H9 (cell line): ENCODE results near the gene NLN. TPM values are rescaled to one million over a fixed set of nuclear protein-coding genes. Genes with fewer than 3 reads are reported as not detected.

Source experiments
- DNase-seq: peaks from one replicate; pipeline ENCODE4 v3.0.0-alpha.2; 2017
- H2AFZ ChIP-seq: one replicate; pipeline ENCODE4 v1.6.1; 2013; ENCODE audit warnings: mild to moderate bottlenecking, low read length, control low read depth, moderate library complexity
- H2AK5ac ChIP-seq: 2 replicates; pipeline ENCODE4 v1.6.1; 2013; ENCODE audit warnings: low read length, control low read depth, mixed read lengths; ENCODE audit not compliant: insufficient read length
- H2BK120ac ChIP-seq: one replicate; pipeline ENCODE4 v1.6.1; 2013; ENCODE audit warnings: low read depth, mild to moderate bottlenecking, low read length, control low read depth, inconsistent platforms; ENCODE audit not compliant: poor library complexity, severe bottlenecking
- H2BK12ac ChIP-seq: 2 replicates; pipeline ENCODE4 v1.6.1; 2013; ENCODE audit warnings: low read length, control low read depth, mixed read lengths, low read depth; ENCODE audit not compliant: insufficient read length
- H2BK15ac ChIP-seq: 2 replicates; pipeline ENCODE4 v1.6.1; 2013; ENCODE audit warnings: low read depth, low read length, control low read depth
- H2BK20ac ChIP-seq: one replicate; pipeline ENCODE4 v1.6.1; 2013; ENCODE audit warnings: low read depth, mild to moderate bottlenecking, low read length, control low read depth, inconsistent platforms; ENCODE audit not compliant: poor library complexity, severe bottlenecking
- H2BK5ac ChIP-seq: 2 replicates; pipeline ENCODE4 v1.6.1; 2013; ENCODE audit warnings: low read length, control low read depth, mixed read lengths; ENCODE audit not compliant: insufficient read length
- H3K14ac ChIP-seq: 2 replicates; pipeline ENCODE4 v1.6.1; 2013; ENCODE audit warnings: low read length, control low read depth; ENCODE audit not compliant: insufficient read depth
- H3K18ac ChIP-seq: 2 replicates; pipeline ENCODE4 v1.6.1; 2013; ENCODE audit warnings: low read depth, mild to moderate bottlenecking, mixed read lengths, low read length, control low read depth; ENCODE audit not compliant: insufficient read length
- H3K23ac ChIP-seq: 2 replicates; pipeline ENCODE4 v1.6.1; 2013; ENCODE audit warnings: low read length, control low read depth, mixed read lengths, low read depth; ENCODE audit not compliant: insufficient read length
- H3K23me2 ChIP-seq: 2 replicates; pipeline ENCODE4 v1.6.1; 2013; ENCODE audit warnings: low read depth, mild to moderate bottlenecking, mixed read lengths, low read length, control low read depth; ENCODE audit not compliant: insufficient read length, poor library complexity, severe bottlenecking
- H3K27ac ChIP-seq: 2 replicates; pipeline ENCODE4 v1.5.1; 2013; ENCODE audit warnings: low read length, control low read depth, mixed read lengths, low read depth; ENCODE audit not compliant: insufficient read length
- H3K27me3 ChIP-seq: 2 replicates; pipeline ENCODE4 v1.6.1; 2013; ENCODE audit warnings: low read length, control low read depth, inconsistent platforms; ENCODE audit not compliant: insufficient read depth
- H3K4ac ChIP-seq: 2 replicates; pipeline ENCODE4 v1.6.1; 2013; ENCODE audit warnings: low read depth, mild to moderate bottlenecking, control low read depth, inconsistent platforms, low read length, moderate library complexity
- H3K4me1 ChIP-seq: 2 replicates; pipeline ENCODE4 v1.6.1; 2013; ENCODE audit warnings: low read length, control low read depth, inconsistent platforms; ENCODE audit not compliant: insufficient read depth
- H3K4me2 ChIP-seq: 2 replicates; pipeline ENCODE4 v1.6.1; 2013; ENCODE audit warnings: low read length, control low read depth, mixed read lengths; ENCODE audit not compliant: insufficient read length, insufficient read depth
- H3K56ac ChIP-seq: 2 replicates; pipeline ENCODE4 v1.6.1; 2013; ENCODE audit warnings: low read depth, mild to moderate bottlenecking, mixed read lengths, low read length, control low read depth; ENCODE audit not compliant: insufficient read length
- H3K79me1 ChIP-seq: 2 replicates; pipeline ENCODE4 v1.6.1; 2013; ENCODE audit warnings: low read depth, mild to moderate bottlenecking, moderate library complexity, low read length, control low read depth, inconsistent platforms; ENCODE audit not compliant: insufficient read depth, poor library complexity, severe bottlenecking
- H3K79me2 ChIP-seq: 2 replicates; pipeline ENCODE4 v1.6.1; 2013; ENCODE audit warnings: low read length, control low read depth, inconsistent platforms; ENCODE audit not compliant: insufficient read depth
- H3K9ac ChIP-seq: 2 replicates; pipeline ENCODE4 v1.6.1; 2013; ENCODE audit warnings: low read length, control low read depth, mixed read lengths; ENCODE audit not compliant: insufficient read length; ENCODE audit errors: extremely low read depth
- H3K9me3 ChIP-seq: one replicate; pipeline ENCODE4 v1.6.1; 2013; ENCODE audit warnings: low read depth, low read length, inconsistent platforms; ENCODE audit not compliant: control insufficient read depth
- H3T11ph ChIP-seq: one replicate; pipeline ENCODE4 v1.6.1; 2013; ENCODE audit warnings: mild to moderate bottlenecking, low read length, control low read depth, inconsistent platforms
- H4K20me1 ChIP-seq: one replicate; pipeline ENCODE4 v1.6.1; 2013; ENCODE audit not compliant: control insufficient read depth, insufficient read length, insufficient read depth
- H4K5ac ChIP-seq: 2 replicates; pipeline ENCODE4 v1.6.1; 2013; ENCODE audit warnings: low read depth, mild to moderate bottlenecking, mixed read lengths, low read length, control low read depth; ENCODE audit not compliant: insufficient read length
- H4K8ac ChIP-seq: replicated peaks from 2 replicates; pipeline ENCODE4 v1.6.1; 2013; ENCODE audit warnings: low read length, control low read depth, mixed read lengths, low read depth; ENCODE audit not compliant: insufficient read length
- H4K91ac ChIP-seq: 2 replicates; pipeline ENCODE4 v1.6.1; 2013; ENCODE audit warnings: low read depth, mild to moderate bottlenecking, moderate library complexity, mixed read lengths, low read length, control low read depth; ENCODE audit not compliant: insufficient read length
- H3K27ac Mint-ChIP-seq, 3 experiments: 2 replicates in 2 of 3; 3 replicates in 1 of 3; pipeline ENCODE4 v1.8.0; 2020 to 2021; ENCODE audit warnings: mixed read lengths in 3 of 3, mild to moderate bottlenecking in 1 of 3, moderate library complexity in 1 of 3
- H3K27me3 Mint-ChIP-seq: 2 replicates; pipeline ENCODE4 v1.8.0; 2021; ENCODE audit warnings: low read depth, mild to moderate bottlenecking, moderate library complexity, mixed read lengths
- H3K36me3 Mint-ChIP-seq, 3 experiments: 2 replicates in 2 of 3; 3 replicates in 1 of 3; pipeline ENCODE4 v1.8.0; 2020 to 2021; ENCODE audit warnings: low read depth in 3 of 3, mixed read lengths in 3 of 3; ENCODE audit not compliant: insufficient read depth in 1 of 3
- H3K4me1 Mint-ChIP-seq, 2 experiments: 2 replicates each; pipeline ENCODE4 v1.8.0; 2020; ENCODE audit warnings: mixed read lengths in 2 of 2
- H3K4me3 Mint-ChIP-seq, 2 experiments: 2 replicates in 1 of 2; 3 replicates in 1 of 2; pipeline ENCODE4 v1.8.0; 2020 to 2021; ENCODE audit warnings: mild to moderate bottlenecking in 2 of 2, mixed read lengths in 2 of 2, moderate library complexity in 1 of 2
- H3K9me3 Mint-ChIP-seq, 2 experiments: 2 replicates in 1 of 2; 3 replicates in 1 of 2; pipeline ENCODE4 v1.8.0; 2020; ENCODE audit warnings: mild to moderate bottlenecking in 2 of 2, mixed read lengths in 2 of 2, moderate library complexity in 1 of 2
- CTCF ChIP-seq: fragments of 200-600 bp; sonication (generic); conservative IDR thresholded peaks from 3 replicates; pipeline ENCODE4 v1.8.0; 2021; ENCODE audit warnings: antibody characterized with exemption, mild to moderate bottlenecking
- WGBS: extraction: QIAGEN DNeasy Blood & Tissue Kit; methylation state at CpG from one replicate; pipeline ENCODE4 v1.1.7; 2013; ENCODE audit warnings: missing lambda C conversion rate, low lambda C conversion rate, mixed read lengths; ENCODE audit not compliant: insufficient read length; ENCODE audit errors: extremely low coverage; 5-methylcytosine and 5-hydroxymethylcytosine counted together
- total RNA-seq: library from RNA; stranded (reverse); gene quantifications from 2 replicates; pipeline ENCODE4 v1.2.1, GENCODE V29; 2021

The NLN gene
- total RNA-seq, 1 experiment from 2014 or later = 137 TPM

DNA sequence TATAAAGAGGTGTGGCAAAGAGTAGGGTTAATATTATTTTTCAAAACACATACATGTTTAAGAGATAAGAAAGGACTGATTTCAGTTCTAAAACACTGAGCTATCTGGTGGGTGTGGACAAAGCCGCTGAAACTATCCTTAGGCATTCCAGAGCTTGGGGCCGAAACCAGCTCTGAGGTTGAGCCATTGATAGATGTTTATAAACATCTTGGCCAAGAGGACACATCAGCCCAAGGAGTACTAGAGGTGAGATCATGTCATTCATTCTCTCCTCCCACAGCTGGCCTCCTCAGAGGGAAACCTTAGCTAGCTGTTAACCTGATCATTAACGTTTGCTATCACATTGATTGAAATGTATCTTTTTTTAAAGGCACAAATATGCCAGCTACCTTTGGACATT lies 89.9 kb downstream of the NLN start:
- WGBS = no CpG with 5 or more reads among the region's 3 CpGs

More for the DNA sequence above, 89.9 kb downstream of the NLN start:
- Mint-ChIP-seq H3K9me3 (no peaks in the 10 kb centered on the region), H3K36me3 (peaks cover 29 to 76% (median 74%) of the 10 kb centered on the region in 3 experiments; a peak in 6 of 7 replicates), H3K4me3 (no peak overlapping the region), H3K27ac (no peak overlapping the region), H3K4me1 (peaks cover 0 to 7% of the 10 kb centered on the region in 2 experiments; a peak in 3 of 4 replicates), H3K27me3 (no peaks in the 10 kb centered on the region)
- Histone ChIP-seq H2BK120ac (no peak overlapping the region), H3K4ac (no peak overlapping the region), H2AK5ac (no peak overlapping the region), H3K23me2 (no peaks in the 10 kb centered on the region), H3K27me3 (no peaks in the 10 kb centered on the region), H3K9ac (no peak overlapping the region), H3K9me3 (no peaks in the 10 kb centered on the region), H2BK12ac (no peak overlapping the region), H2BK5ac (no peak overlapping the region), H3K4me2 (no peak overlapping the region), H3K4me1 (no peaks in the 10 kb centered on the region), H3K23ac (no peak overlapping the region), H3K27ac (no peak overlapping the region), H3K14ac (no peak overlapping the region), H3K56ac (no peak overlapping the region), H2BK20ac (no peak overlapping the region), H4K5ac (no peak overlapping the region), H4K20me1 (no peaks in the 10 kb centered on the region), H3K79me1 (no peaks in the 10 kb centered on the region), H3T11ph (no peak overlapping the region), H4K91ac (no peak overlapping the region), H4K8ac (no peak overlapping the region), H2AFZ (no peak overlapping the region), H3K79me2 (no peaks in the 10 kb centered on the region), H2BK15ac (no peak overlapping the region), H3K18ac (no peak overlapping the region)
- no peak for DNase-seq
- no peak for TF ChIP-seq CTCF
